Calu3 (cell line): Measurements from ENCODE around the gene MBNL2. TPM values are rescaled to one million over a fixed set of nuclear protein-coding genes. Genes with fewer than 3 reads are reported as not detected.

Experiments
- Bru-seq: library from RNA; stranded (reverse); fragments of 400-500 nt; gene quantifications from one replicate; lab custom pipeline; 2021; lab: Mats Ljungman, UMichigan
- BruChase-seq, 2 experiments: library from RNA; stranded (reverse); fragments of 400-500 nt; gene quantifications; one replicate each; lab custom pipeline; 2021; lab: Mats Ljungman, UMichigan
- BruUV-seq: library from RNA; stranded (reverse); fragments of 400-500 nt; replicated peaks from 2 replicates; lab custom pipeline; 2021; lab: Mats Ljungman, UMichigan
- CTCF ChIA-PET: fragments of 300-600 bp; sonication (Branson Sonifier 250); formaldehyde crosslinking; loops from one replicate; lab custom pipeline; 2022; ENCODE audit warnings: antibody characterized with exemption; lab: Charles Lee
- DNase-seq: peaks from one replicate; pipeline ENCODE4 v3.0.0; 2022
- H3K27ac Mint-ChIP-seq: one replicate; pipeline ENCODE4 v1.8.0; 2022; ENCODE audit warnings: mixed read lengths; ENCODE audit not compliant: unreplicated experiment
- H3K27me3 Mint-ChIP-seq: one replicate; pipeline ENCODE4 v1.8.0; 2022; ENCODE audit warnings: mixed read lengths; ENCODE audit not compliant: unreplicated experiment
- H3K36me3 Mint-ChIP-seq: one replicate; pipeline ENCODE4 v1.8.0; 2022; ENCODE audit warnings: mild to moderate bottlenecking, moderate library complexity, mixed read lengths; ENCODE audit not compliant: insufficient read depth, unreplicated experiment
- H3K4me1 Mint-ChIP-seq: one replicate; pipeline ENCODE4 v1.8.0; 2022; ENCODE audit warnings: mild to moderate bottlenecking, low read depth, mixed read lengths; ENCODE audit not compliant: unreplicated experiment
- H3K4me3 Mint-ChIP-seq: one replicate; pipeline ENCODE4 v1.8.0; 2022; ENCODE audit warnings: mild to moderate bottlenecking, low read depth, moderate library complexity, mixed read lengths; ENCODE audit not compliant: unreplicated experiment
- H3K9me3 Mint-ChIP-seq: one replicate; pipeline ENCODE4 v1.8.0; 2022; ENCODE audit warnings: low read depth, mixed read lengths; ENCODE audit not compliant: unreplicated experiment
- CTCF ChIP-seq: fragments of 200-600 bp; IDR thresholded peaks from one replicate; pipeline ENCODE4 v1.8.0; 2022; ENCODE audit warnings: antibody characterized with exemption; ENCODE audit not compliant: unreplicated experiment
- intact Hi-C: fragments of 100-400 bp; cut with micrococcal nuclease; formaldehyde crosslinking; loops from one replicate; pipeline ENCODE4 v1.10.0; 2022; ENCODE audit not compliant: unreplicated experiment
- long read RNA-seq: library from polyadenylated mRNA; stranded (forward); transcript quantifications from one replicate; pipeline ENCODE4 v2.0.0, GENCODE V29; 2022
- total RNA-seq: library from RNA; stranded (reverse); gene quantifications from 2 replicates; pipeline ENCODE4 v1.2.3, GENCODE V29; 2022

Gene MBNL2
- 29.8 and 37.1 TPM in 2 replicates for total RNA-seq
- percentile 84 among the genes with signal in this experiment for Bru-seq, nascent RNA
- percentile 67 among the genes with signal in this experiment for BruChase-seq, experiment 1, labeled RNA remaining after a 6-hour chase
- percentile 68 among the genes with signal in this experiment for BruChase-seq, experiment 2, labeled RNA remaining after a 2-hour chase
- long read RNA-seq, full-length matches to known transcripts, result 10 of 39 reads
- long read RNA-seq, partial matches to known transcripts, result 4 of 39 reads
- long read RNA-seq, other reads (novel, unspliced or antisense), result 25 of 39 reads

GRCh38 chr13:97221989-97222700, at the start of gene MBNL2:
TSS of gene MBNL2 (plus strand) at chr13:97222333. CDS start at chr13:97276236, 53,903 bp downstream.
- Mint-ChIP-seq H3K27me3 (no peaks in the 10 kb centered on the region), H3K36me3 (peaks cover 41% of the 10 kb centered on the region), H3K9me3 (no peaks in the 10 kb centered on the region), H3K4me3 (peak within 1 kb of the TSS; percentile 78), H3K27ac (peak within 1 kb of the TSS; percentile 95), H3K4me1 (peaks cover 26% of the 10 kb centered on the region)
- BruUV-seq, result TSS peak; percentile 72
- CTCF ChIA-PET, result interaction anchor here (1.1 kb wide), 1 partner anchor 75 kb away, joined by 4 read pairs; no protein-coding TSS in a partner anchor
- peak; percentile 75 for DNase-seq
- intact Hi-C loops, result loop anchor here (2.0 to 5.0 kb wide), 3 partner anchors 35 to 189 kb away; no protein-coding TSS in a partner anchor
- TF ChIP-seq CTCF, result no peak

GRCh38 chr13:97174638-97175037, 47.5 kb upstream of the MBNL2 start:
- Mint-ChIP-seq H3K9me3 (peaks cover 3% of the 10 kb centered on the region), H3K4me1 (peaks cover 15% of the 10 kb centered on the region), H3K36me3 (peaks cover 5% of the 10 kb centered on the region), H3K27me3 (no peaks in the 10 kb centered on the region), H3K27ac (no peak overlapping the region), H3K4me3 (no peak overlapping the region)
- DNase-seq, result no peak
- intact Hi-C loops, result no loop called here
- CTCF ChIA-PET, result no interaction called here
- BruUV-seq, result no TSS peak
- no peak for TF ChIP-seq CTCF

GRCh38 chr13:97175041-97175440, 47.1 kb upstream of the MBNL2 start:
- peaks cover 19% of the 10 kb centered on the region for H3K4me1 Mint-ChIP-seq
- peaks cover 3% of the 10 kb centered on the region for H3K9me3 Mint-ChIP-seq
- H3K27ac Mint-ChIP-seq, result no peak overlapping the region
- CTCF ChIA-PET, result no interaction called here
- no peak overlapping the region for H3K4me3 Mint-ChIP-seq
- intact Hi-C loops, result no loop called here
- H3K36me3 Mint-ChIP-seq, result peaks cover 7% of the 10 kb centered on the region
- H3K27me3 Mint-ChIP-seq, result no peaks in the 10 kb centered on the region
- DNase-seq, result no peak
- TF ChIP-seq CTCF, result no peak
- BruUV-seq, result no TSS peak

GRCh38 chr13:97179501-97179900, 42.6 kb upstream of the MBNL2 start:
- peak; percentile 11 for DNase-seq
- Mint-ChIP-seq H3K27me3 (no peaks in the 10 kb centered on the region), H3K36me3 (peaks cover 7% of the 10 kb centered on the region), H3K4me3 (no peak overlapping the region), H3K27ac (no peak overlapping the region), H3K9me3 (no peaks in the 10 kb centered on the region), H3K4me1 (peaks cover 15% of the 10 kb centered on the region)
- TF ChIP-seq CTCF, result no peak
- BruUV-seq, result no TSS peak
- intact Hi-C loops, result no loop called here
- CTCF ChIA-PET, result no interaction called here
